ENCODE measurements around the gene ZNF148.

The ZNF148 gene

DNA sequence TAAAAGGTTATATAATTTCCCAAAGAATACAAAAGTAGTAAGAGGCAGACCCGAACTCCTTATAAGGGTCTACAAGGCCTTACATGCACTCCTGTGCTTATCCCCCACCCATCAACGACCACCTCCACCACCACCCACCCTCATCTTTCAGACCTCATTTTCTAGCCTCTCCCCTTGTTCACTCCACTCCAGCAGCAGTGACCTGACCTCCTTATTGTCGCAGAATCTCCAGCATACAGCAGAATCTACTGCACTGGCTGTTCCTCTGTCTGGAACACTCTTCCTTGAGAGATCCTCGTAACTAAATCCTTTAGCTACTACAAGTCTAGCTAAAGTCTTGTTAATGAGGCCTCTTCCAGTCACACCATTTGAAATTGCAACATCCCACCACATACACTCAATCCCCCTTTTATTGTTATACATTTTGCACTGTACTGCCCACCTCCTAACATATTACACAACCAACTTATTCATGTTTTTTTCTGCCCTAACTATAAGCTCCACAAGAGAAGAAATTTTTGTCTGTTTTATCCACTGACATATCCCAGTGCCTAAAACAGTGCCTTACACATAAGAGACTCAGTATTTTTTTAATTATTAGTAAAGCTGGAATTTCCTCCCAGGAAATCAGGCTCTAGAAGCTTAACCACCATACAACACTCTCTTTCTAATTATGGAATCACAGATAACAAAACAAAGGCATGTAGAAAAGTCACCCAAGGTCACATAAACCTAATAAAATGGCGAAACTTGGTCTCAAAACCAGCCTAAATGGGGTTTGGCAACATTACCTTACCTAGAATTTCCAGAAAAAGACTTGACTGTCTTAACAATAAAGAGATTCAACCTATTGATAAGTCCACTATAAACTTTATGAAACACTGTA, 40.2 kb downstream of the ZNF148 start:
- Histone ChIP-seq H3K36me3 (replicated peaks; ENCODE audit: insufficient read depth, low read length) (no peaks in the 10 kb centered on the region), H3K27me3 (replicated peaks; ENCODE audit: insufficient read depth, low read length) (no peaks in the 10 kb centered on the region), H3K79me2 (ENCODE audit: low read length) (peaks cover 88% of the 10 kb centered on the region), H3K4me1 (ENCODE audit: low read length) (no peaks in the 10 kb centered on the region; the same call in 1 of the 2 replicates), H3K9ac (ENCODE audit: low read length) (no peak overlapping the region), H3K9me2 (replicated peaks; ENCODE audit: insufficient read depth, low read length) (no peaks in the 10 kb centered on the region), H2AFZ (ENCODE audit: low read length) (no peak overlapping the region), H3K27ac (ENCODE audit: low read length) (no peak overlapping the region), H3K9me3 (replicated peaks; ENCODE audit: insufficient read depth, low read length) (no peaks in the 10 kb centered on the region), H4K20me1 (ENCODE audit: insufficient read depth, low read length) (peaks cover 7% of the 10 kb centered on the region), H3K4me3 (ENCODE audit: low read length) (no peak overlapping the region), H3K4me2 (ENCODE audit: low read depth, low read length) (no peak overlapping the region), H3F3A (ENCODE audit: insufficient read depth, low read length) (no peaks in the 10 kb centered on the region)
- no peak for TF ChIP-seq EZH2phosphoT487 (IDR thresholded peaks at IDR 0.05; ENCODE audit: low read length)
- no peak for TF ChIP-seq EZH2 (optimal IDR thresholded peaks at IDR 0.05; ENCODE audit: low read depth, low read length)
- TF ChIP-seq CTCF (IDR thresholded peaks at IDR 0.05; ENCODE audit: low read length) = no peak
- DNase-seq = no peak

DNA sequence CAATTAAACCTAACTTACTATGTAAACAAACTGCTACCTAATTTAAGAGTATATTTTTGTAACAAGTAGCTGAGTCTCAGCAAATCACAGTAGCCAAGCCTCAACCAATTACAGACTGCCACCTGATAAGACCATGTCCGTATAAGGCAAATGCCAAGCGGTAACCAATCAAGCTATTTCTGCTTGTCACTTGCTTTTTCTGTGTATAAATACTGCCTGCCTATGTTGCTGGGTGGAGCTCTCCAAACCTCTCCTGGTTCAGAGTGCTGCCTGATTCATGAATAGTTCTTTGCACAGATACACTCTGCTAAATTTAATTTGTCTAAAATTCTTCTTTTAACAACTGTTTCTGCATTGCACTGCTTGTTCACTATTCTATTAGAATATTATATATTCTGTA, 42.6 kb downstream of the ZNF148 start:
- Histone ChIP-seq H2AFZ (ENCODE audit: low read length) (no peak overlapping the region), H3K27ac (ENCODE audit: low read length) (no peak overlapping the region), H3K9me3 (replicated peaks; ENCODE audit: insufficient read depth, low read length) (no peaks in the 10 kb centered on the region), H3K4me1 (ENCODE audit: low read length) (no peaks in the 10 kb centered on the region; the same call in 1 of the 2 replicates), H3K9me2 (replicated peaks; ENCODE audit: insufficient read depth, low read length) (no peaks in the 10 kb centered on the region), H3K4me2 (ENCODE audit: low read depth, low read length) (no peak overlapping the region), H3K4me3 (ENCODE audit: low read length) (no peak overlapping the region), H3F3A (ENCODE audit: insufficient read depth, low read length) (no peaks in the 10 kb centered on the region), H3K36me3 (replicated peaks; ENCODE audit: insufficient read depth, low read length) (no peaks in the 10 kb centered on the region), H4K20me1 (ENCODE audit: insufficient read depth, low read length) (peaks cover 4% of the 10 kb centered on the region; the same call in 1 of the 2 replicates), H3K9ac (ENCODE audit: low read length) (no peak overlapping the region), H3K79me2 (ENCODE audit: low read length) (peaks cover 65% of the 10 kb centered on the region), H3K27me3 (replicated peaks; ENCODE audit: insufficient read depth, low read length) (no peaks in the 10 kb centered on the region)
- DNase-seq = no peak
- TF ChIP-seq CTCF (IDR thresholded peaks at IDR 0.05; ENCODE audit: low read length) (no peak), EZH2 (optimal IDR thresholded peaks at IDR 0.05; ENCODE audit: low read depth, low read length) (no peak), EZH2phosphoT487 (IDR thresholded peaks at IDR 0.05; ENCODE audit: low read length) (no peak)

GRCh38 chr3:125331243-125331642, 43.9 kb downstream of the ZNF148 start:
- Histone ChIP-seq H3K79me2 (ENCODE audit: low read length) (peaks cover 55% of the 10 kb centered on the region), H3K4me2 (ENCODE audit: low read depth, low read length) (no peak overlapping the region), H3F3A (ENCODE audit: insufficient read depth, low read length) (no peaks in the 10 kb centered on the region), H3K9ac (ENCODE audit: low read length) (no peak overlapping the region), H3K36me3 (replicated peaks; ENCODE audit: insufficient read depth, low read length) (no peaks in the 10 kb centered on the region), H2AFZ (ENCODE audit: low read length) (no peak overlapping the region), H3K4me1 (ENCODE audit: low read length) (no peaks in the 10 kb centered on the region; the same call in 1 of the 2 replicates), H3K9me2 (replicated peaks; ENCODE audit: insufficient read depth, low read length) (no peaks in the 10 kb centered on the region), H3K9me3 (replicated peaks; ENCODE audit: insufficient read depth, low read length) (no peaks in the 10 kb centered on the region), H3K4me3 (ENCODE audit: low read length) (no peak overlapping the region), H3K27me3 (replicated peaks; ENCODE audit: insufficient read depth, low read length) (no peaks in the 10 kb centered on the region), H3K27ac (ENCODE audit: low read length) (no peak overlapping the region), H4K20me1 (ENCODE audit: insufficient read depth, low read length) (0 out of 2 replicates have a peak, but pooled peaks cover 4% of the 10 kb centered on the region)
- no peak for TF ChIP-seq CTCF (IDR thresholded peaks at IDR 0.05; ENCODE audit: low read length)
- no peak for TF ChIP-seq EZH2phosphoT487 (IDR thresholded peaks at IDR 0.05; ENCODE audit: low read length)
- no peak for TF ChIP-seq EZH2 (optimal IDR thresholded peaks at IDR 0.05; ENCODE audit: low read depth, low read length)
- no peak for DNase-seq
